HepG2 (cell line): ENCODE measurements around the gene CPM. TPM values are rescaled to one million over a fixed set of nuclear protein-coding genes. Genes with fewer than 3 reads are reported as not detected.

Experiments used
- ATAC-seq: fragments of 200-7000 bp; cut with Tn5 transposase; 3 replicates; pipeline ENCODE4 v1.9.1; 2020; ENCODE audit warnings: mild to moderate bottlenecking, moderate library complexity
- BruUV-seq: library from RNA; stranded (reverse); fragments of 400-500 nt; replicated peaks from 2 replicates; lab custom pipeline; 2021; lab: Mats Ljungman, UMichigan
- CTCF ChIA-PET: fragments of 300-600 bp; formaldehyde crosslinking; extraction: SDS; loops from one replicate; lab custom pipeline; 2021; ENCODE audit warnings: low total read pairs, inconsistent platforms, low intra/inter-chr PET ratio; lab: Yijun Ruan, JAX
- POLR2A ChIA-PET: fragments of 350-600 bp; sonication (Branson Sonifier 250); formaldehyde crosslinking; loops from one replicate; lab custom pipeline; 2020; ENCODE audit warnings: antibody characterized with exemption, inconsistent platforms; lab: Yijun Ruan, JAX
- DNase-seq: peaks from one replicate; pipeline ENCODE4 v3.0.0-alpha.2; 2015; ENCODE audit warnings: low spot score
- FAIRE-seq: peaks from 3 replicates; lab custom pipeline; 2011; peaks lifted over from hg19 to GRCh38; lab: Jason Lieb, UNC
- H2AFZ ChIP-seq: one replicate; pipeline ENCODE4 v1.6.1; 2011; ENCODE audit warnings: low read length, inconsistent platforms
- H3K27ac ChIP-seq: fragments of 300-600 bp; 3 replicates; pipeline ENCODE4 v1.8.0; 2011; ENCODE audit warnings: mixed run types, mild to moderate bottlenecking, mixed read lengths, low read length, inconsistent platforms; ENCODE audit not compliant: insufficient read depth; ENCODE audit errors: extremely low read length
- H3K27me3 ChIP-seq, 2 experiments: fragments of 200-600 bp in 1 of 2; 2 replicates in 1 of 2; 3 replicates in 1 of 2; pipeline versions ENCODE4 v1.6.0 to v1.8.0; 2011; ENCODE audit warnings: low read length in 2 of 2, mild to moderate bottlenecking in 2 of 2, moderate library complexity in 2 of 2, inconsistent platforms in 1 of 2; ENCODE audit not compliant: insufficient read depth in 2 of 2, control insufficient read depth in 1 of 2
- H3K36me3 ChIP-seq, 2 experiments: fragments of 200-600 bp in 1 of 2; replicated peaks in 1 of 2; 2 replicates in 1 of 2; 3 replicates in 1 of 2; pipeline versions ENCODE4 v1.5.1 to v1.8.0; 2011; ENCODE audit warnings: low read length in 2 of 2, inconsistent platforms in 1 of 2; ENCODE audit not compliant: insufficient read depth in 2 of 2, control insufficient read depth in 1 of 2
- H3K4me1 ChIP-seq: 2 replicates; pipeline ENCODE4 v1.5.1; 2012; ENCODE audit warnings: low read length, inconsistent platforms; ENCODE audit not compliant: insufficient read depth
- H3K4me2 ChIP-seq: 2 replicates; pipeline ENCODE4 v1.6.0; 2011; ENCODE audit warnings: low read depth, low read length, inconsistent platforms
- H3K4me3 ChIP-seq, 3 experiments: fragments of 200-600 bp in 1 of 3; sonication (generic), shearing (Covaris generic) in 1 of 3; replicated peaks in 1 of 3; 2 replicates each; pipeline ENCODE4 v1.5.1; 2011 to 2016; ENCODE audit warnings: low read length in 3 of 3, inconsistent platforms in 2 of 3, low read depth in 2 of 3, mild to moderate bottlenecking in 2 of 3, control low read depth in 1 of 3, mixed read lengths in 1 of 3; ENCODE audit not compliant: insufficient read depth in 1 of 3
- H3K79me2 ChIP-seq: one replicate; pipeline ENCODE4 v1.6.1; 2011; ENCODE audit warnings: low read length, inconsistent platforms; ENCODE audit not compliant: insufficient read depth
- H3K9ac ChIP-seq: 2 replicates; pipeline ENCODE4 v1.6.0; 2011; ENCODE audit warnings: mild to moderate bottlenecking, low read depth, low read length, inconsistent platforms; ENCODE audit not compliant: insufficient read depth
- H3K9me3 ChIP-seq: 2 replicates; pipeline ENCODE4 v1.5.1; 2012; ENCODE audit warnings: mild to moderate bottlenecking, low read length
- H4K20me1 ChIP-seq: 2 replicates; pipeline ENCODE4 v1.6.0; 2011; ENCODE audit warnings: inconsistent platforms, mild to moderate bottlenecking, low read length, moderate library complexity; ENCODE audit not compliant: insufficient read depth
- AKNA ChIP-seq: sonication (generic); formaldehyde crosslinking; IDR thresholded peaks from 2 replicates; pipeline ENCODE4 v1.4.0; 2020; ENCODE audit warnings: missing genetic modification reagents, borderline replicate concordance
- CSRNP2 ChIP-seq: sonication (generic); formaldehyde crosslinking; conservative IDR thresholded peaks from 2 replicates; pipeline ENCODE4 v1.8.0; 2022; ENCODE audit warnings: low read depth, missing genetic modification reagents
- POLR2AphosphoS2 ChIP-seq: IDR thresholded peaks from 2 replicates; pipeline ENCODE4 v1.6.1; 2011; ENCODE audit warnings: low read depth, low read length, improper control_type of control experiment
- POLR2AphosphoS5 ChIP-seq: IDR thresholded peaks from 2 replicates; pipeline ENCODE4 v1.6.1; 2012; ENCODE audit warnings: low read depth, low read length
- RBFOX2 ChIP-seq: fragments of 200-400 bp; formaldehyde crosslinking; IDR thresholded peaks from 2 replicates; pipeline ENCODE4 v1.6.1; 2017; ENCODE audit warnings: low read depth, mild to moderate bottlenecking, low read length
- ZBTB14 ChIP-seq: sonication (generic); formaldehyde crosslinking; IDR thresholded peaks from 2 replicates; pipeline ENCODE4 v1.4.0; 2020; ENCODE audit warnings: missing genetic modification reagents
- ZFYVE20 ChIP-seq: sonication (generic); formaldehyde crosslinking; IDR thresholded peaks from 2 replicates; pipeline ENCODE4 v1.8.0; 2023; ENCODE audit warnings: low read depth, mild to moderate bottlenecking, moderate library complexity, missing genetic modification reagents, borderline replicate concordance
- WGBS: methylation state at CpG from one replicate; pipeline ENCODE4 v1.1.6; 2017; ENCODE audit warnings: low lambda C conversion rate; 5-methylcytosine and 5-hydroxymethylcytosine counted together
- in situ Hi-C: cut with HindIII; loops from 2 replicates; pipeline ENCODE4 v1.10.0; 2017; ENCODE audit warnings: low pct_unique_long_range_greater_than_20kb; ENCODE audit not compliant: extremely low pct_ligation_motif_present
- intact Hi-C: fragments of 100-400 bp; cut with micrococcal nuclease; formaldehyde crosslinking; loops from one replicate; pipeline ENCODE4 v1.10.0; 2022; ENCODE audit not compliant: unreplicated experiment
- polyA plus RNA-seq, 8 experiments: library from polyadenylated mRNA; depleted of rRNA in 3 of 8; stranded (reverse) in 7 of 8; unstranded in 1 of 8; fragments of >200 nt; fragmentation: Illumina TruSeq in 4 of 8; extraction: Trizol in 4 of 8; gene quantifications; 2 replicates each; pipeline versions ENCODE4 v1.2.1 to v1.2.3, GENCODE V29; 2011 to 2016; ENCODE audit warnings: low read depth in 4 of 8, missing spikeins in 1 of 8, mixed read lengths in 1 of 8; ENCODE audit not compliant: insufficient read depth in 1 of 8
- total RNA-seq, 5 experiments: library from RNA; depleted of rRNA; stranded (reverse); fragments of >200 nt; fragmentation: Illumina TruSeq; extraction: Trizol; gene quantifications; 2 replicates each; pipeline ENCODE4 v1.2.3, GENCODE V29; 2016; ENCODE audit warnings: low read depth in 1 of 5

The CPM gene
- total and polyA plus RNA-seq, 2 of the 13 experiments (the other 11 are each of a cell fraction or from before 2014, with no cell fraction given) = not detected

DNA sequence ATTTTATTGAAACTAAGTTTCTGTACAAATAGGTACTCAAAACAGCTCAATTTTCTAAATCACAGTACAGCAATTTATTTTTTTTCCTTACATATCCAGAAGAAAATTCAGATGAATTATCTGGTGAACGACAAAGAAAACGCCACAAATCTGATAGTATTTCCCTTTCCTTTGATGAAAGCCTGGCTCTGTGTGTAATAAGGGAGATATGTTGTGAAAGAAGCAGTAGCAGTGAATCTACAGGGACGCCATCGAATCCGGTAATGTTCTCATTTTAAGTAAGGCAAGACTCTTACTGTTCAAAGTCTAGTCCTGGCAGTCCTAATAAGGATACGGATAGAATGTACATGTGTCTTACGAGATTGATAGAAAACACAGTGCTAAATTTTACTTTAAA, 104.3 kb downstream of the CPM start:
- ATAC-seq = no peak

More for the DNA sequence above, 104.3 kb downstream of the CPM start:
- POLR2A ChIA-PET = interaction anchor here (1.2 kb wide), 1 partner anchor 12 kb away, joined by 7 read pairs; no protein-coding TSS in a partner anchor
- Histone ChIP-seq H3K4me3 (no peak overlapping the region), H2AFZ (no peak overlapping the region), H3K9ac (no peak overlapping the region), H3K36me3 (peaks cover 19 to 64% of the 10 kb centered on the region in 2 experiments), H3K79me2 (peaks cover 23% of the 10 kb centered on the region), H3K27me3 (no peaks in the 10 kb centered on the region), H3K4me2 (no peak overlapping the region), H3K4me1 (peaks cover 11% of the 10 kb centered on the region), H3K9me3 (no peaks in the 10 kb centered on the region), H4K20me1 (peaks cover 31% of the 10 kb centered on the region), H3K27ac (no peak overlapping the region)
- DNase-seq (no peak), FAIRE-seq (no peak)
- BruUV-seq = no TSS peak
- 98% methylated on average over 7 of the region's 7 CpGs for WGBS
- TF ChIP-seq ZFYVE20 (CRISPR knock-in tag) (no peak), POLR2AphosphoS5 (no peak), ZBTB14 (CRISPR knock-in tag) (no peak), AKNA (peak; percentile 18; the same call in 1 of the 2 replicates), CSRNP2 (CRISPR knock-in tag) (no peak), POLR2AphosphoS2 (0 out of 2 replicates have a peak, but pooled peaks have one; percentile 60), RBFOX2 (0 out of 2 replicates have a peak, but pooled peaks have one; percentile 15)
- CTCF ChIA-PET = no interaction called here
- intact Hi-C loops = no loop called here
- in situ Hi-C loops = no loop called here
